CD4-positive, CD25-positive, alpha-beta regulatory T cell (primary cell): Measurements from ENCODE around the gene AUTS2. TPM values are rescaled to one million over a fixed set of nuclear protein-coding genes. Genes with fewer than 3 reads are reported as not detected.

ENCODE experiments used
- ATAC-seq, 2 donors: fragments of 150-1000 bp; cut with Tn5 transposase; one replicate each; pipeline ENCODE4 v1.10.0; 2021; ENCODE audit warnings: low read depth in 2 of 2, moderate number of reproducible peaks in 2 of 2, moderate library complexity in 1 of 2
- DNase-seq, 3 donors: peaks; one replicate each; pipeline versions ENCODE4 v3.0.0 to v3.0.0-alpha.2; 2012 to 2022; ENCODE audit warnings: mixed read lengths in 1 of 3
- H3K27ac ChIP-seq: one replicate; pipeline ENCODE4 v1.7.0; 2013; ENCODE audit warnings: mild to moderate bottlenecking, low read length; ENCODE audit not compliant: insufficient read depth, poor library complexity, severe bottlenecking
- H3K27me3 ChIP-seq: one replicate; pipeline ENCODE4 v1.7.0; 2013; ENCODE audit warnings: low read length; ENCODE audit not compliant: control insufficient read depth, insufficient read depth
- H3K36me3 ChIP-seq: one replicate; pipeline ENCODE4 v1.7.0; 2013; ENCODE audit warnings: mild to moderate bottlenecking, low read length, moderate library complexity; ENCODE audit not compliant: control insufficient read depth, insufficient read depth
- H3K4me1 ChIP-seq: 2 replicates; pipeline ENCODE4 v1.7.0; 2013; ENCODE audit warnings: mild to moderate bottlenecking, low read length; ENCODE audit not compliant: insufficient read depth, control insufficient read depth, poor library complexity, severe bottlenecking
- H3K4me3 ChIP-seq: one replicate; pipeline ENCODE4 v1.7.0; 2013; ENCODE audit warnings: low read depth, mild to moderate bottlenecking, low read length, moderate library complexity
- H3K9me3 ChIP-seq, 2 experiments: 1 replicate in 1 of 2; 2 replicates in 1 of 2; pipeline ENCODE4 v1.7.0; 2013; ENCODE audit warnings: low read length in 2 of 2, mild to moderate bottlenecking in 1 of 2, moderate library complexity in 1 of 2; ENCODE audit not compliant: control insufficient read depth in 2 of 2
- H3K27ac Mint-ChIP-seq, 3 donors: one replicate each; pipeline ENCODE4 v1.8.0; 2020 to 2022; ENCODE audit warnings: mild to moderate bottlenecking in 3 of 3, mixed read lengths in 3 of 3, moderate library complexity in 2 of 3
- H3K27me3 Mint-ChIP-seq: one replicate; pipeline ENCODE4 v1.8.0; 2022; ENCODE audit warnings: mild to moderate bottlenecking, mixed read lengths
- H3K36me3 Mint-ChIP-seq: one replicate; pipeline ENCODE4 v1.8.0; 2020; ENCODE audit warnings: mixed read lengths
- H3K4me1 Mint-ChIP-seq, 4 donors: one replicate each; pipeline ENCODE4 v1.8.0; 2020 to 2022; ENCODE audit warnings: mixed read lengths in 4 of 4, mild to moderate bottlenecking in 1 of 4
- H3K4me3 Mint-ChIP-seq, 4 donors: one replicate each; pipeline ENCODE4 v1.8.0; 2020 to 2022; ENCODE audit warnings: mild to moderate bottlenecking in 4 of 4, mixed read lengths in 4 of 4, moderate library complexity in 3 of 4
- H3K9me3 Mint-ChIP-seq, 7 donors: one replicate each; pipeline ENCODE4 v1.8.0; 2020 to 2022; ENCODE audit warnings: mixed read lengths in 7 of 7, mild to moderate bottlenecking in 3 of 7, moderate library complexity in 2 of 7
- polyA plus RNA-seq, 4 donors: library from polyadenylated mRNA; unstranded; fragments of 300-500 nt; fragmentation: Illumina TruSeq; gene quantifications; one replicate each; pipeline ENCODE4 v1.2.3, GENCODE V29; 2021
- total RNA-seq: library from RNA; stranded (reverse); gene quantifications from one replicate; pipeline ENCODE4 v1.2.3, GENCODE V29; 2022

Gene AUTS2
- total and polyA plus RNA-seq, 5 donors from 2014 or later = 0.47 to 32.4 (median 0.74) TPM

GRCh38 chr7:70481570-70482123, 883.4 kb downstream of the AUTS2 start:
- ATAC-seq = no peak
- Histone ChIP-seq H3K4me3 (no peak overlapping the region), H3K9me3 (no peaks in the 10 kb centered on the region), H3K27me3 (no peaks in the 10 kb centered on the region), H3K27ac (no peak overlapping the region), H3K4me1 (no peaks in the 10 kb centered on the region), H3K36me3 (no peaks in the 10 kb centered on the region)
- Mint-ChIP-seq H3K27ac (no peak overlapping the region), H3K27me3 (no peaks in the 10 kb centered on the region), H3K36me3 (no peaks in the 10 kb centered on the region), H3K9me3 (peaks cover 0 to 6% (median 4%) of the 10 kb centered on the region in 7 donors), H3K4me3 (no peak overlapping the region), H3K4me1 (no peaks in the 10 kb centered on the region)
- DNase-seq = no peak

- H3K4me1 Mint-ChIP-seq = peaks cover 0 to 3% (median 0%) of the 10 kb centered on the region in 4 donors
- H3K36me3 Mint-ChIP-seq = no peaks in the 10 kb centered on the region
- ATAC-seq (no peak), DNase-seq (no peak)
- no peak overlapping the region for H3K27ac Mint-ChIP-seq
- H3K4me3 Mint-ChIP-seq = no peak overlapping the region
- no peak overlapping the region for H3K27ac ChIP-seq
- H3K4me1 ChIP-seq = no peaks in the 10 kb centered on the region
- peaks cover 0 to 10% (median 4%) of the 10 kb centered on the region in 7 donors for H3K9me3 Mint-ChIP-seq
- H3K4me3 ChIP-seq = no peak overlapping the region
- no peaks in the 10 kb centered on the region for H3K36me3 ChIP-seq
- no peaks in the 10 kb centered on the region for H3K27me3 Mint-ChIP-seq
- H3K9me3 ChIP-seq = no peaks in the 10 kb centered on the region
- H3K27me3 ChIP-seq = no peaks in the 10 kb centered on the region
These were observed 886.0 kb downstream of the AUTS2 start for GRCh38 chr7:70484255-70484654.

- DNase-seq (no peak), ATAC-seq (no peak)
- Mint-ChIP-seq H3K27me3 (no peaks in the 10 kb centered on the region), H3K9me3 (peaks cover 0 to 10% (median 5%) of the 10 kb centered on the region in 7 donors), H3K36me3 (no peaks in the 10 kb centered on the region), H3K4me1 (peaks cover 0 to 3% (median 0%) of the 10 kb centered on the region in 4 donors), H3K27ac (no peak overlapping the region), H3K4me3 (no peak overlapping the region)
- Histone ChIP-seq H3K9me3 (no peaks in the 10 kb centered on the region), H3K4me1 (no peaks in the 10 kb centered on the region), H3K27ac (no peak overlapping the region), H3K4me3 (no peak overlapping the region), H3K27me3 (no peaks in the 10 kb centered on the region), H3K36me3 (no peaks in the 10 kb centered on the region)
These were observed 888.7 kb downstream of the AUTS2 start for GRCh38 chr7:70486977-70487376.

GRCh38 chr7:70487428-70487827, 889.2 kb downstream of the AUTS2 start:
- Mint-ChIP-seq H3K36me3 (no peaks in the 10 kb centered on the region), H3K4me1 (peaks cover 0 to 3% (median 0%) of the 10 kb centered on the region in 4 donors), H3K9me3 (peaks cover 0 to 10% (median 5%) of the 10 kb centered on the region in 7 donors), H3K27me3 (no peaks in the 10 kb centered on the region), H3K27ac (no peak overlapping the region), H3K4me3 (no peak overlapping the region)
- no peaks in the 10 kb centered on the region for H3K4me1 ChIP-seq
- no peaks in the 10 kb centered on the region for H3K36me3 ChIP-seq
- H3K27me3 ChIP-seq = no peaks in the 10 kb centered on the region
- DNase-seq (no peak), ATAC-seq (no peak)
- H3K4me3 ChIP-seq = no peak overlapping the region
- no peaks in the 10 kb centered on the region for H3K9me3 ChIP-seq
- H3K27ac ChIP-seq = no peak overlapping the region

- Histone ChIP-seq H3K27ac (no peak overlapping the region), H3K36me3 (no peaks in the 10 kb centered on the region), H3K4me1 (no peaks in the 10 kb centered on the region), H3K9me3 (no peaks in the 10 kb centered on the region), H3K4me3 (no peak overlapping the region), H3K27me3 (no peaks in the 10 kb centered on the region)
- Mint-ChIP-seq H3K9me3 (peaks cover 0 to 10% (median 5%) of the 10 kb centered on the region in 7 donors), H3K27me3 (no peaks in the 10 kb centered on the region), H3K36me3 (no peaks in the 10 kb centered on the region), H3K4me3 (no peak overlapping the region), H3K4me1 (peaks cover 0 to 3% (median 0%) of the 10 kb centered on the region in 4 donors), H3K27ac (no peak overlapping the region)
- no peak for DNase-seq
- no peak for ATAC-seq
These were observed 889.6 kb downstream of the AUTS2 start for GRCh38 chr7:70487886-70488285.

- peaks cover 0 to 3% (median 0%) of the 10 kb centered on the region in 4 donors for H3K4me1 Mint-ChIP-seq
- H3K4me3 Mint-ChIP-seq = no peak overlapping the region
- no peaks in the 10 kb centered on the region for H3K9me3 ChIP-seq
- H3K27me3 Mint-ChIP-seq = no peaks in the 10 kb centered on the region
- H3K27me3 ChIP-seq = no peaks in the 10 kb centered on the region
- H3K27ac ChIP-seq = no peak overlapping the region
- DNase-seq (no peak), ATAC-seq (no peak)
- no peak overlapping the region for H3K27ac Mint-ChIP-seq
- H3K9me3 Mint-ChIP-seq = peaks cover 0 to 12% (median 1%) of the 10 kb centered on the region in 7 donors
- H3K4me1 ChIP-seq = no peaks in the 10 kb centered on the region
- H3K36me3 Mint-ChIP-seq = no peaks in the 10 kb centered on the region
- H3K36me3 ChIP-seq = no peaks in the 10 kb centered on the region
- H3K4me3 ChIP-seq = no peak overlapping the region
These were observed 891.5 kb downstream of the AUTS2 start for GRCh38 chr7:70489813-70490212.

GRCh38 chr7:70492625-70493024, 894.4 kb downstream of the AUTS2 start:
- Histone ChIP-seq H3K27me3 (no peaks in the 10 kb centered on the region), H3K9me3 (no peaks in the 10 kb centered on the region), H3K36me3 (no peaks in the 10 kb centered on the region), H3K4me3 (no peak overlapping the region), H3K27ac (no peak overlapping the region), H3K4me1 (no peaks in the 10 kb centered on the region)
- H3K27ac Mint-ChIP-seq = no peak overlapping the region
- DNase-seq (no peak), ATAC-seq (no peak)
- peaks cover 0 to 9% (median 1%) of the 10 kb centered on the region in 7 donors for H3K9me3 Mint-ChIP-seq
- H3K27me3 Mint-ChIP-seq = no peaks in the 10 kb centered on the region
- no peaks in the 10 kb centered on the region for H3K36me3 Mint-ChIP-seq
- no peaks in the 10 kb centered on the region for H3K4me1 Mint-ChIP-seq
- no peak overlapping the region for H3K4me3 Mint-ChIP-seq
